NCI-H1092 (cell line): ENCODE measurements around the gene SEC62.

ENCODE experiments used
- DNase-seq: peaks from one replicate; lab custom pipeline; 2025; lab: John Stamatoyannopoulos, UW

Gene SEC62, protein sequence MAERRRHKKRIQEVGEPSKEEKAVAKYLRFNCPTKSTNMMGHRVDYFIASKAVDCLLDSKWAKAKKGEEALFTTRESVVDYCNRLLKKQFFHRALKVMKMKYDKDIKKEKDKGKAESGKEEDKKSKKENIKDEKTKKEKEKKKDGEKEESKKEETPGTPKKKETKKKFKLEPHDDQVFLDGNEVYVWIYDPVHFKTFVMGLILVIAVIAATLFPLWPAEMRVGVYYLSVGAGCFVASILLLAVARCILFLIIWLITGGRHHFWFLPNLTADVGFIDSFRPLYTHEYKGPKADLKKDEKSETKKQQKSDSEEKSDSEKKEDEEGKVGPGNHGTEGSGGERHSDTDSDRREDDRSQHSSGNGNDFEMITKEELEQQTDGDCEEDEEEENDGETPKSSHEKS

DNA sequence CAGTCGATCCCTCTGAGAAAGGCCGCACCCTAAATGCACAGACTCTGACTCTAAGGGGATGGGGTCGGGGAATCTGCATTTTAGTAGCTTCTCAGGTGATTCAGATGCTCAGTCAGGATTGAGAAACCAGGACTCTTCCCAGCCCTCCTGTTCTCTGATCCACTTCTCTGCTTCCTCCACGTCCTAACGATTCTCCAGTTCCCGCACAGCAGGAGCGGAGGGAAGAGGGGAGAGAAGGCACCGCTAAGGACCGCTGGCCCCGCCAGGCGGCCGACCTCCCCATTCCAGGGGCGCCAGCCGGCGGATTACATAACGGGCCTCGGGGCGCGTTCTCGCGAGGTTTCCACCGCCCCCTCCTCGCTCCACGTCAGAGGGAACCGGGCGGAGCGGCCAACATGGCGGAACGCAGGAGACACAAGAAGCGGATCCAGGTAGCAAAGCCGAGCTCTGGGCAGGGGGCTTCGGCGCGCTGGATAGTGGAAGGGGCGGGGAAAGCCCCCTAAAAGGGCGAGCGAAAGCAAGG is at the start of gene SEC62:
SEC62 (plus strand) TSS at position 380 of the 523 bp plus-strand sequence; CDS start at position 396, 16 bp downstream.
- DNase-seq: peak; percentile 93

DNA sequence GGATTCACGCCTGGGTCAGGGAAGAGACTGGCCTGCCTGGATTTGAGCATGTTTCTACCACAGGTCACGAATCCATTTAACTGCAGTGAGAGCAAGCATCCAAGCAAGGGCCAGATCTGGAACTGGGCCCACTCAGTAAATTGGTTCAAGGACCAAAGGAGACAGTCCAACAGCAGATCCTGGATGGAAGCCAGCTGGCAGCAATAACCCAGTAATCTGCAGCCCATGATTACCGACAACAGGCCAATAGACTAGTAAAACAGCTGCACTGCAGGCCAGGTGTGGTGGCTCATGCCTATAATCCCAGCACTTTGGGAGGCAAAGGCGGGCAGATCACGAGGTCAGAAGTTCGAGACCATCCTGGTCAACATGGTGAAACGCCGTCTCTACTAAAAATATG is 43.4 kb upstream of the SEC62 start:
- peak; percentile 90 for DNase-seq

DNA sequence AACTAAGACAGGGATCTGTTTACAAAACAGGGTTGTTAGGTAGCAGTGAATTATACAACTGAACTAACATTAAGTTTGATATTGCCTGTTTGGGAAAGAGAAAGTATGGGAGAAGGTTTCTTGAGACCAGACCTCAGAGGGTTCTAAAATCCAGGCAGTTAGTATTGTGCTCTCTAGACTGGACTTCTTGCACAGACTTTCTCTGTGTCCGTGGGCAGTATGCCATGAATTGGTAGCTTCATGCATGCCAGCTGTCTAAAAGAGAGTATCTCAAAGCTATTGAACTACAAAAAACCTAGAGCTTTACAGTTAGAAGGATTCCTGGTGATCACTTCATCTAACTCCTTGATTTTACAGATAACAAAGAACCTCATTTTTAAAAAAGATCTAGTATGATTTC is 42.8 kb upstream of the SEC62 start:
- DNase-seq: no peak

DNA sequence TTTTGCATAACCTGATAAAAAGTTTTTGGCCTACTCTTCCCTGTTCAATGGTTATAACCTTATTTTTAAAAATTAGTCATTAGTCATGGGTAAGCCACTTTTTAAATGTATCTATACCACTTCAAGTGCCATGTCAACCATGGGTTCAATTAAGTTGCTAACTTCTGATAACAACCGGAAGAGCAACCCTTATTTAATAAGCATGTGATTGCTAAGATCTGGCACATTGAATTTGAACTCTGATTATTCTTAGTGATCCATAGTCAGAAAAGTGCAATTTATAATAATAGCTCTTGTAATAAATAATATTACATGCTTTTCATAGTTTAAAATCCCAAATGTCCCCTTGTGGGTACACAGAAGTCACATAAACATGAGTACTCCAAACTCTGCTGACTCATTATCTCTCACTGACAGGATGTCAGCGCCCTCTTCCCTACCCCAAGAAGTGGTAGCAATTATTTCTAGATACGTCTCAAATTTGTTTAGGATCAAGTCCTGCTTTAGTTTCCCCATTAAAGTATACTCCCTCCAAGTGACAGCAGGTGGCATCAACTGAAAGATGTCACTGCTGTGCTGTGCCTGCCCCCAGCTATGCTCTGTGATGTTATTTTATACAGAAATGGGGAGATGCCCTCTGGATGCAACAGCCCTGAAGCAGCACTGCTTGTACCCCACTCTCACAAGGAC is 36.6 kb upstream of the SEC62 start:
- no peak for DNase-seq

GRCh38 chr3:169930843-169931242 is 35.8 kb upstream of the SEC62 start:
- no peak for DNase-seq

DNA sequence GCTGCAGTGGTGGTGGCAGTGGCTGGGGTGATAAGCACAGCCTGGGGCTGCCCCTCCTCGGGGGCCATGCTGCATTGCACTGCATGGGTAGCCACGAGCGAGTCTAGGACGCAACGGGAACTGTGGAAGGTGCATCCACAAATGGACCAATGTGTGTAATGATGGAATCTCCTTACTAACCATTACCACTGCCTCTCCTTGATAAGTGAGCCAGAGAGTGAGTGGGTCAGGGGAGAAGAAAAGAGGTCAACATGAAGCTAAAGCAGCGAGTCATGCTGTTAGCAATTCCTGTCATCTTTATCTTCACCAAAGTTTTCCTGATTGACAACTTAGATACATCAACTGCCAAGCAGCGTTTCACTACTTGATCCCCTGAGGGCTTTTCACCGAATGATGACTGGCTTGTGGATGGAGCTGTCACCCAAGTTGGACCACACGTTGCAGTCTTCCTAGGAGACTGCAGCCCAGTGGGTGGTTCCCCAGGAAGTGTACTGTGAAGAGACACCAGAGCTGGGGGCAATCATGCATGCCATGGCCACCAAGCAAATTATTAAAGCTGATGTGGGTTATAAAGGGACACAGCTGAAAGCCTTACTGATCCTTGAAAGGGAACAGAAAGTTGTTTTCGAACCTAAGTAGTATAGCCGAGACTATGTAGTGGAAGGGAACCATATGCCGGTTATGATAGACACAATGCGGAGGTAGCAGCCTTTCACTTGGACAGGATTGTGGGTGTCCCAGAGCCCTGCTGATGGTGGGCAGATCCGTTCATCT is 34.7 kb upstream of the SEC62 start:
- DNase-seq: no peak

DNA sequence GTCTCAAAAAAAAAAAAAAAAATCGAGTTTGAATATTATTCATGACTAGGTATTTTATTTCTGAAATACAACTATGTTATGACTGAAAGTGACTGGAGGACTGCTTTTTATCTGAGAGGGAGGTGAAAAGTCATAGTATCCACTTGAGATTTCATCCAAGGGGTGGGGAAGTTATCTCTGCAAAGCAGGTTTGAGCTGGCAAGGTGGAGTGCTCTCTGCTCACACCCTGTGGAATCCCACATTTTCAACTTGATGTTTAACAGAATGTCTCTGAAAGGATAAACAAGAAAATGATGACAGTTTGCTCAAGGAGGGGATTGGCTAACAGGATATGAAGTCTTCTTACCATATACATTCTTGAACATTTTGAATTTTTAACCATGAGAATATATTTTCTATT is 27.3 kb upstream of the SEC62 start:
- DNase-seq: no peak

GRCh38 chr3:169939751-169940150 is 26.9 kb upstream of the SEC62 start:
- DNase-seq: no peak

- DNase-seq: no peak
Observed at GRCh38 chr3:169940470-169941181, 26.0 kb upstream of the SEC62 start.

GRCh38 chr3:169945313-169945712 is 21.3 kb upstream of the SEC62 start:
- no peak for DNase-seq

DNA sequence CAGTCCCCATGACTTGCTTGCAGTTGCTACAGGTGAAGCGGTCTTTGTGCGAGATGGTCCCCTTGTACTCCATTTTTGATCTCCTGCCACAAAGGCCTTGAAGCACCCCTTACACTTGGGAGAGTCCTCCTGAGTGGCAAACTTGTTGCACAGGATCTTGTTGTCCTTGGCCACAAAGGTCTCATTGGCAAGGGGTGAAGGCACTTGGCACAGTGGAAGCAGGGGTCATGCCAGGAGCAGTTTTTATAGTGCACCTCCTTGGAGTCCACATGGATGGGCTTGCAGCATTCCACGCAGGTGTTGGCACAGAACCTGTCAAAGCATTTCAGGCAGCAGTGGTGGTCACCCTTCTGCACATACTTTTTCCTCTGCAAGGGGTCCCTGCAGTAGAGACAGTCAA is 20.3 kb upstream of the SEC62 start:
- DNase-seq: no peak

DNA sequence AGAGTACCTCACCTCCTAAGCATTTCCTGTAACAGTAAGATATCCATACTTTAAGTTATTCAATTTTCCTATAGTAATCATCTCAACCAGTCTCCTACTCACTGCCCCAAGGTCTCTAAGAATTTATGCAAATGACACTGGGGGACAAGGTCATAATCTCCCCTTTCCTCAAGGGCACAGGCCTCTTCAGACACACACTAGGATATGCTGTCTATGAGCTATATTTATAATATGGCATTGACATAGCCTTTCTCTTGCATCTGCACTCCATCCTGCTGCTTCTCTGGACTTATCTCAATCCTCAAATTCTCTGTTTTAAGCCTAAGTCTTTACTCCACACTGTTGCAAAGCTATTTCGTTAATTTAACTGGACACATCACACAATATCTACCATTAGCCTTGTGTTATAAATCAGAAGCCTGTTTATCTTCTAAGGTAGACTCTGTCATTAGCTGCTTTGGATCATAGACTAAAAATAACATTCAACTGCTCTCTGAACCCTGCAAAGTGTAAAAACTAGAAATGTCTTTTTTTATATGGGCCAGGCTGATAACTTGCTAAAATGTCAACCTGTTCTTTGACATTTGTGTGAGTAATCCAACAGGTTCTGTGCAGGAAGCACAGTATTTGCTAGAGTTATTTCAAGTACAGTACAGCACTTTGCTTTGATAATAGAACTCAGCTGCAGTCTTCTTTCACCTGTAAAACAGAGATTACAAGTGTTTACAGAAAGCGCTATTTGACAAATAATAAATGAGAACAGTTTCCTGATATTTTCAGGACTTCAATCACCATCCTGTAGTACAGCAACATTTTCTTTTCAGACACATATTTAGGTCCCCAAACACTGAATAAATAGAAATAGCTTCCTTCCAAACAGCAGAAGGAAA is 17.8 kb upstream of the SEC62 start:
- no peak for DNase-seq

DNA sequence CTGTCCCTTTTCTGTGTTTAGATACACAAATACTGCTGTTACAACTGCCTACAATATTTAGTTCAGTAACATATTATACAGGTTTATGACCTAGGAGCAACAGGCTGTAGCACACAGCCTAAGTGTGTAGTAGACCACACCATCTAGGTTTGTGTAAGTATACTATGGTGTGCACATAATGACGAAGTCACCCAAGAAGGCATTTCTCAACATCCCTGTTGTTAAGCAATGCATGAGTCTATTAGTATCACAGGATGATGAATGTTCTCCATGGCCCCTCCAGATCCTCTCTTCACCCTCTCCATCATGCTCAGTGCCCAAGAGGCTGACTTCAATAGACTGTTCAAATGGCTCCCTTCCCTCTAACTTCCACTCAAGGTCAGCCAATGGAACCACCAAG is 14.6 kb upstream of the SEC62 start:
- DNase-seq: no peak

DNA sequence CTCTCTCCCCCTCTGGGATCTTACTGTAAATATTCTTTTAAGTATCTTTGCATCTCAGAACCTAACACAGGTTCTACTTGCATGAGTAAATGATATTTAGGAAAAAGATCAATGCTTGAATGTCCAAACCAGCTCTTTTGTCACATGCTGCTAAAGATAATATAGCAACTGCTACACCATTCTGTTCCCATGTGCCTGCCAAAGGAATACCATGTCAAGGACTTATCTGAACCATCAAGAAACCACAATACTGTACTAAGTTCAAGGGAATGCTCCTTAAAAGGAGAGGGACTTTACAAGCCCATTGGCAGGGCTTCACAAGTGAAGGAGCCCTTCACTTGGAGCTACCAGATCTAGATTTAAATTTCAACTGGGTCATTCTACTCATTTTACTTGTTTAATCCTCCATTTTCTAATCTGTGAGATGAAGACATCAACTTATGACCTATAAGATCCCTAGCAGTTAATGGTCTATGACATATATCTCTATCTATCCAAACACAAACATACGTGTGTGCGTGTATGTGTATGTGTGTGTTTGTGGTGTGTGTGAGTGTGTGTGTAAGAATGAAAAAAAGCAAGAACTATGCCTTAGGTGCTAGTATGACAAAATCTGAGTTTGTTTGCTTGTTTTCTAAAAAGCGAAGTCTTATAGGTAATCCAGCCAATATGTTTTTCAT is 13.0 kb upstream of the SEC62 start:
- DNase-seq: no peak

GRCh38 chr3:169954142-169954756 is 12.4 kb upstream of the SEC62 start:
- no peak for DNase-seq

DNA sequence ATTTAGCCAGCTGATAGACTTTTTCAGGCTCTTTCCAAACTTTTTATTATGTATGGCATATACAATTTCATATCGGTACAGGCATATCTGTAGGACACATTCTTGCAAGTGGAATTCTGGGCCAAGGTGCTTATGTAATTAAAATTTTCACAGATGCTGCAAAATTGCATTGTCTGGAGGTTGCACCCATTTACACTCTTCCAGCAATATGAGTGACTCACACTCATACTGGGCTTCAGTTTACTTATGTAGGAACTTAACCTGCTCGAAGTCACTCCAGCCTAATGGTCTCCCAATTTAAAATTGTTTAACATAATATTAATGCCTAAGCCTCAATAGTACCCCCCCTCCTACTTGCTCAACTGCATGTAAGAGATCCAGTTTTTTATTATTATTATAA is 11.2 kb upstream of the SEC62 start:
- DNase-seq: no peak

GRCh38 chr3:169964176-169964575 is 2.4 kb upstream of the SEC62 start:
- no peak for DNase-seq

DNA sequence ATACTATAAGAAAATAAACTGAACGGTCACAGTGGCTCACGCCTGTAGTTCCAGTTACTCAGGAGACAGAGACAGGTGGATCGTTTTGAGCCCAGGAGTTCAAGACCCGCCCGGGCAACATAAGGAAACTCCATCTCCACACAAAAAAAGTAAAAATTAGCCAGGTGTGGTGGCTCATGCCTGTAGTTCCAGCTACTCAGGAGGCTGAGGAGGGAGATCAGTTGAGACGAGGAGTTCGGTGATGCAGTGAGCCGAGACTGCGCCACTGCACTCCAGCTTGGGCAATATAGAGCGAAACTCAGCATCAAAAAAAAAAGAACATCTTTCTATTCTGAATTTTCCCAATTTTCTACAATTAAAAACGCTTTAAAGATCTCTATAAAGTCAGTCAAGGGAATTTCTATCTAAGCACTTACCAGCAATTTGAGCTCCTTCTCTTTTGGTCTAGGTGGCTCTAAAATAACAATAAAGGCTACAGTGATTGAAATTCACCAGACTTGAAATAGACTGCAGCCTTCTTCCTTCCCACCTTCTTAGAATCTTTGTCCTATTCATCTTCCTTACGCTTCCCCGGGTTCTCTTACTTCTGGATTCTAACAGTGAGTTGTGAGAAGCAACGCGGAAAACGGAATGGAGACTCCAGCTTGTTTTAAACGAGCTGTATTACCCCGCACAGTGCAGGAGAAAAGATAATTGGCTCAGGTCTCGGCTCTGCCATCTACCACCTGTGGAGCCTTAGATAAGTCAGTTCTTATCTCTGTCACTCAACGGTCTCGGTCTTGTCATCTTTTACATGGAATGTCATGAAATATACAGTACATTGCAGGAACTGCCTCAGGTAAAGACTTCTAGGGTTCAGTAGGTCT is 812 bp upstream of the SEC62 start:
- DNase-seq: no peak
